Measurements from ENCODE around the gene ZFR2.
"Not testable (repeated sequence)": the region's sequence is repeated elsewhere in the genome, so short reads cannot be mapped to it uniquely, and the experiment has no call there.

Gene ZFR2
- total RNA-seq, result 0.44 to 1.1 (median 0.73) reads per million in 4 experiments

DNA sequence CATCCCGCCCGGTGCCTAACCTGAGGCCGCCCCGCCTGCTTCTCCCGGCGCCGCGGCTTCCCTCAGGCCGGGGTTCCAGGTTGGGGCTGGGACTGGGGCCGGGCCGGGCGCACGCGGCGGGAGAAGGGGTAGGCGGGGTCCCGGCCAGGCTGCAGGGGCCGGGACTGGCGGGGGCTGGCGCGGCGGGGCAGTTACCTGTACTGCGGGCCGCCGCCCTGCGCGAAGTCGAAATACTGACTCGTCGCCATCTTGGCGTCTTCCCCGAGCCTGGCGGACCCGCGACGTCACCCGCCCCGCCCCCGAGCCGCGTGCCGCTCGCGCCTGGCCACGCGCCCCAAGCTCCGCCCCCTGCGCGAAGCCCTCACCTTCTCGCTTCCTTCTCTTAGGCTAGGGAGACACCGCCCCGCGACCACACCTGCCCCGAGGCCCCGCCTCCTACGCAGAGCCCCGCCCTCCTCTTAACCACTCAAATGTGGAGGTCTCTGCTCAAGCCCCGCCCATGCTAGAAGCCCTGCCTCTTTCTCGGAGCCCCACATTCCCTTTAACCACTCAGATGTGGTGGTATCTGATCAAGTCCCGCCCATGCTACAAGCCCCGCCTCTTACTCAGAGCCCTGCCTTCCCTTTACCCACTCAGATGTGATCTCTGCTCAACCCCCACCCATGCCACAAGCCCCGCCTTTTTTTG lies at the start of gene ZFR2:
ZFR2 (minus strand) TSS at position 269 of the 687 bp plus-strand sequence; CDS start at position 248, 21 bp downstream.
- no peak for DNase-seq

DNA sequence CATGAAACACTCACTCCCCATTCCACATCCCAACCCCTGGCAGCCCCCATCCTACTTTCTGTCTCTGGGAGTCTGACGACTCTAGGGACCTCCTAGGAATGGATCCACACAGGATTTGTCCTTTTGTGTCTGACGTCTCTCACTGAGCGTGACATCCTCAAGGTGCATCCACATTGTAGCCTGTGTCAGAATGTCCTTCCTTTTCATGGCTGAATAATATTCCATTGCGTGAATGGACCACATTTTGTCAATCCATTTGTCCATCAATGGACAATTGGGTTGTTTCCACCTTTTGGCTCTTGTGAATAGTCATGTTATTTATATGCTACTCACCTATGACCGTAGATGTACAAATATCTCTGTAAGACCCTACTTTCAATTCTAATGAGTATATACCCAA lies 47.2 kb upstream of the ZFR2 start:
- DNase-seq, result no peak

DNA sequence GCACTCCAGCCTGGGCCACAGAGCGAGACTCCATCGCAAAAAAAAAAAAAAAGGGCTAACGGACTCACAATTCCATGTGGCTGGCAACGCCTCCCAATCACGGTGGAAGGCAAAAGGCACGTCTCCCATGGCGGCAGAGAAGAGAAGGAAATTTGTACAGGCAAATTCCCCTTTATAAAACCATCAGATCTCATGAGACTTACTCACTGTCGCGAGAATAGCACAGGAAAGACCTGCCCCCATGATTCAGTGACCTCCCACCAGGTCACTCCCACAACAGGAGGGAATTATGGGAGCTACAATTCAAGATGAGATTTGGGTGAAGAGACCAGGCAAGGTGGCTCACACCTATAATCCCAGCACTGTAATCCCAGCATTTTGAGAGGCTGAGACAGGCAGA lies 45.4 kb upstream of the ZFR2 start:
- no peak for DNase-seq

DNA sequence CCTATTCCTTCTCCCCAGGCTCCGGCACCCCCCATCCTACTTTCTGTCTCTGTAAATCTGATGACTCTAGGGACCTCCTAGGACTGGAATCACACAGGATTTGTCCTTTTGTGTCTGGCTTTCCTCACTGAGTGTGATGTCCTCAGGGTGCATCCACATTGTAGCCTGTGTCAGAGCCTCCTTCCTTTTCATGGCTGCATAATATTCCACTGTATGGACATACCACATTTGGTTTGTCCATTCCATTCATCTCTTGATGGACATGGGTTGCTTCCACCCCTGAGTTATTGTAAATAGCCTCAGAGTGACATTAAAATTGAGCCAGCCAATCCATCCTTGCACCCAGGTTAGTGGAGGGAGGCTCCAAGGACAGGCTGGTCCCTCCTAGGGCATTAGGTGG lies 41.3 kb upstream of the ZFR2 start:
- no peak for DNase-seq

DNA sequence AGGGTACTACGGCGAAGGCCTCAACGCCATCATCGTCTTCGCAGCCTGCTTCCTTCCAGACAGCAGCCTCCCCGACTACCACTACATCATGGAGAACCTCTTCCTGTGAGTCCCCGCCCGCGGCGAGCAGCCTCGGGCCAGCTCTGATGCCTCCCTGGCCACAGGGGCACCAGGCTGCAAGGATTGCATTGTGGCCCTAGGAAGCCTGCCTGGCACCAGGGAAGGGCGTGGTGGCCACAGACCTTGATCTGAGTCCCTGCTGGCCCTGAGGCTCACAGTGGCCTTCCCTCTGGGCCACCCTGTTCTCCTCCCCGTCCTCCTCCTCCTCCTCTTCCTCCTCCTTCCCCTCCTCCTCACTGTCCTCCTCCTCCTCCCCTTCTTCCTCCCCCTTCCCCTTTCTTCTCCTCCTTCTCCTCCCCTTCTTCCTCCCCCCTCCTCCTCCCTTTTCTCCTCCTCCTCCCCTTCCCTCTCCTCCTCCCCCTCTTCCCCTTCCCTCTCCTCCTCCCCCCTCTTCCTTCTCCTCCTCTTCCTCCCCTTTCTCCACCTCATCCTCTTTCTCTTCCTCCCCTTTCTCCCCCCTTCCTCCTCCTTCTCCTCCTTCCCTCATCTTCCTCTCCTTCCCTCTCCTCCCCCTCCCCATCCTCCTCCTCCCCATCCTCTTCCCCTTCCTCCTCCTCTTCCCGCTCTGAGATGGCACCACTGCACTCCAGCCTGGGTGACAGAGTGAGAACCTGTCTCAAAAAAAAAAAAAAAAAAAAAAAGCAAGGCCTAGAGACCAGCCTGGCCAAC lies 39.6 kb upstream of the ZFR2 start:
- DNase-seq, result no peak

DNA sequence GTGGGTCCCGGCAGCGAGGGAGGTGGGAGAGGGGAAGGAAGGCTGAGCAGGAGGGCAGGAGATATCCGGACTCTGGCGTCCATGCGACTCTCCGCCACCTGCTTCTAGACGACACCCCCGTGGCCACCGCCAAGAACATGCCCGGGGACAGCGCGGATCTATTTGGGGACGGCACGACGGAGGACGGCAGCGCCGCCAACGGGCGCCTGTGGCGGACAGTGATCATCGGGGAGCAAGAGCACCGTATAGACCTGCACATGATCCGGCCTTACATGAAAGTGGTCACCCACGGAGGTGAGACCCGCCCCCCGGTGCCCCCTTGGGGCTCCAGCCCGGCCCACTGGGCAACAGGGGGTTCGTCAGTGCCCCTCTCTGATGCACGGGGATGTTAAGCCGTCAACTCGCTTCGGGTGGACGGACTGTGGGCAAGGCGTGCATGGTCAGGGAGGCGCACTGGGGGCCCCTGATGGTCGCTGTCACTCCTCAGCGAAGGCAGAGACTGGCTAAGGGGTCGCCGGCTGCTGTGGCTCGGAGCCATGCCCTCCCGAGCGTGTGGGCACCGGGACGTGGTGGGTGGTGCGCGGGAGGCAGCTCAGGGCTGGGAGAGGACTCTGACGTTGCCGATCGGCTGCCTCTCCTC lies 38.9 kb upstream of the ZFR2 start:
- DNase-seq, result no peak

DNA sequence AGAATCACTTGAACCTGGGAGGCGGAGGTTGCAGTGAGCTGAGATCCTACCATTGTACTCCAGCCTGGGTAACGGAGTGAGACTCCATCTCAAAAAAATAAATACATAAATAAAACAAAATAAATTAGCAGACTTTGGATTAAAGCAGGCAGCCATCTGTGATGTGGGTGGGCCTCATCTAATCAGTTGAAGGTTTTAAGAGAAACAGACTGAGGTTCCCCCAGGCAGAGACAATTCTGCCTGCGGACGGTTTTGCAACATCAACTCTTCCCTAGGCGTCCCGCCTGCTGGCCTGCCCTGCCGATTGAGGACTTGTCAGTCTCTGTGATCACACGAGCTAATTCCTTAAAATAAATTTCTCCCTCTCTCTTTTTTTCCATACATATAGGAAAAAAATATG lies 35.4 kb upstream of the ZFR2 start:
- no peak for DNase-seq

DNA sequence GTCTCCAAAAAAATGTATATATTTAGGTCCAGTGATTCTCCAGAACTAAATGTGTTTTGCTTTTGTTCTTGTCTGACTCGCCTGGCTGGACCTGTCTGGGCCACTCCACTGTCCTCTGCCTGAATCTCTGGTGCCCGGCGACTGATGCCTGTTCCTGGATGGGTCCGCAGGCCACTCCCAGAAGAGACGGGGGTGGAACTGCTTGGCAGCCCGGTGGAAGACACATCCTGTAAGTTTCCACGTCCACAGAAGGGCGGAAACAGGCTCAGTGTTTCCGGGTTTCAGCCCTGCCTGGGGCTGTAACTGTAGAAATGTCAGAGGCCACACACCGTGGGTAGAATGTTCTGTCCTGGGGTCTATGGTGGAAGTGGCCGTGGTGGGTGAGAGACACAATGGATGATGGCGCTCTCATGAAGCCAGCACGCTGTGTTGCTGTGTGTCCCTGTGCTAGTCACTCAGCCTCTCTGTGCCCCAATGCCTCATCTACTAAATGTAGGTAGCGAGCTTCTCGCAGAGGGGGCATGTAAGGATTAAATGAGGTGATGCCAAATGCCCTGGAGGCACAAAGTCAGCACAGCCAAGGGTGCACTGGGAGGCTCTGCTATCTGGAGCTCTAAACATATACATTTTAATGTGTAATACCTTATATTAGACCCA lies 33.6 kb upstream of the ZFR2 start:
- no peak for DNase-seq

DNA sequence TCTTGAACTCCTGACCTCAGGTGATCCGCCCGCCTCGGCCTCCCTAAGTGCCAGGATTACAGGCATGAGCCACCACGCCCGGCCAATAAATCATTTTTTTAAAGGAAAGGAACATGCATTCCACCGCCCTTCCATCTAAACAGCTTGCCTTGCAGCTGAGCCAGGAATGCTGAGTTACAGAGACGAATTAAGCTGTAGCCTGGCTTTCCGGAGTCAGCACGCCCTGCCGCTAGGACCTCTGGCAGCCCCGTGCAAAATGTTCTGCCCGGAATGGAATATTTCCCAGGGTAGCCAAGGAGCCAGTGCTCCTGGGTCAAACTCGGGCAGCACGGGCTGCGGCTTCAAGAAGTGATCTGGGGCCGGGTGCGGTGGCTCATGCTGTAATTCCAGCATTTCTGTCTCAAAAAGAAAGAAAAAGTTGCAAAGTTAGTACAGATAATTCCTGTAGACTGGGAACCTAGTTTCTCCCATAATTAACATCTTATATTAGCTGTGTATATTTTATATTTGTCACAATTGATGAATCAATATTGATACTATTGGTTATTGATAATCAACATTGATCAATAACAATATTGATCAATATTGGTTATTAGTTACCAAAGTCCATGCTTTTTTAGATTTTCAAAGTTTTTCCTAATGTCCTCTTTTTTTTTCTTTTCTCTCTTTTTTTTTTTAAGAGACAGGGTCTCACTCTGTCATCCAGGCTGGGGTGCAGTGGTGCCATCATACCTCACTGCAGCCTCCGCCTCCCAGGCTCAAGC lies 30.9 kb upstream of the ZFR2 start:
- DNase-seq, result no peak

DNA sequence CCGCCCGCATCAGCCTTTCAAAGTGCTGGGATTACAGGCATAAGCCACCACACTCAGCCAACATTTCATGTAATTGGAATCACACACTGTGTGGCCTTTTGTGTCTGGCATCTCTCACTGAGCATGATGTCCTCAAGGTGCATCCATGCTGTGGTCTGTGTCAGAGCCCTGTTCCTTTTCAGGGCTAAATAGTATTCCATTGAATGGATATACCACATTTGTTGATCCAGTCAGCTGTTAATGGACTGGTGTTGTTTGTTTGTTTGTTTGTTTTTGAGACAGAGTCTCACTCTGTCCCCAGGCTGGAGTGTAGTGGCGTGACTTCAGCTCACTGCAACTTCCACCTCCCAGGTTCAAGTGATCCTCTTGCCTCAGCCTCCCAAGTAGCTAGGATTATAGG lies 29.6 kb upstream of the ZFR2 start:
- DNase-seq, result no peak

DNA sequence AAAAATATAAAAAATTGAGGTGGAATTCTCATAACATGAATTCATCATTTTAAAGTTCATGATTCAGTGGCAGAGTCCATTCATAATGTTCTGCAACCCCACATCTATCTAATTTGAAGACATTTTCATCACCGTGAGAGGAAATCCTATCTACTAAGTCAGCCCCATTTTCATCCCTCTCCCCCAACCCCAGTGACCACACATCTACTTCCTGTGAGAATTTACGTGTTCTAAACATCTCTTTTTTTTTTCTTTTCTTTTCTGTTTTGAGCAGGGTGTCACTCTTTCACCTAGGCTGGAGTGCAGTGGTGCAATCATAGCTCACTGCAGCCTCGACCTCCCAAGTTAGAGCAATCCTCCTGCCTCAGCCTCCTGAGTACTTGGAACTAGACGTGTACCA lies 29.1 kb upstream of the ZFR2 start:
- no peak for DNase-seq

DNA sequence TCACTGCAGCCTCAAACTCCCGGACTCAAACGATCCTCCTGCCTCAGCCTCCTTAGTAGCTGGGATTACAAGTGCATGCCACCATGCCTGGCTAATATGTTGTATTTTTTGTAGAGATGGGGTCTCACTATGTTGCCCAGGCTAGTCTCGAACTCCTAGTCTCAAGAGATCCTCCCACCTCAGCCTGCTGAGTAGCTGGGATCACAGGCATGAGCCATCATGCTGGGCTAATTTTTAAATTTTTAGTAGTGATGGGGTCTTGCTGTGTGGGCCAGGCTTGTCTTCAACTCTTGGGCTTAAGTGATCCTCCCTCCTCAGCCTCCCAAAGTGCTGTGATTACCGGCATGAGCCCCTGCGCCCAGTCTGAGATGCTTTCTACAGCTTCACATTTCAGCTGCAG lies 26.9 kb upstream of the ZFR2 start:
- no peak for DNase-seq

DNA sequence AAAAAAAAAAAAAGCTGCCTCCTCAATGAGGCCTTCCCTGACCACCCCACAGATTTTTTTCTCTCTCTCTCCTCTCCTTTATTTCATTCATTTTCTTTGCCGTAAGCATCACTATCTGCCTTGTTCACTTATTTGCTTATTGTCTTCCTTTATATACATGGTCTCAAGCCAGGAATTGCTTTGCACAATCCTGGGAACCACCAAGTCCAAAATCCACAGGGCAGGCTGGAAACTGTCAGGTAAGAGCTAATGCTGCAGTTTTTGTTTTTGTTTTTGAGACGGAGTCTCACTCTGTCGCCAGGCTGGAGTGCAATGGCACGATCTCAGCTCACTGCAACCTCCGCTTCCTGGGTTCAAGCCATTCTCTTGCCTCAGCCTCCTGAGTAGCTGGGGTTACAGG lies 26.1 kb upstream of the ZFR2 start:
- DNase-seq, result not testable (repeated sequence)

DNA sequence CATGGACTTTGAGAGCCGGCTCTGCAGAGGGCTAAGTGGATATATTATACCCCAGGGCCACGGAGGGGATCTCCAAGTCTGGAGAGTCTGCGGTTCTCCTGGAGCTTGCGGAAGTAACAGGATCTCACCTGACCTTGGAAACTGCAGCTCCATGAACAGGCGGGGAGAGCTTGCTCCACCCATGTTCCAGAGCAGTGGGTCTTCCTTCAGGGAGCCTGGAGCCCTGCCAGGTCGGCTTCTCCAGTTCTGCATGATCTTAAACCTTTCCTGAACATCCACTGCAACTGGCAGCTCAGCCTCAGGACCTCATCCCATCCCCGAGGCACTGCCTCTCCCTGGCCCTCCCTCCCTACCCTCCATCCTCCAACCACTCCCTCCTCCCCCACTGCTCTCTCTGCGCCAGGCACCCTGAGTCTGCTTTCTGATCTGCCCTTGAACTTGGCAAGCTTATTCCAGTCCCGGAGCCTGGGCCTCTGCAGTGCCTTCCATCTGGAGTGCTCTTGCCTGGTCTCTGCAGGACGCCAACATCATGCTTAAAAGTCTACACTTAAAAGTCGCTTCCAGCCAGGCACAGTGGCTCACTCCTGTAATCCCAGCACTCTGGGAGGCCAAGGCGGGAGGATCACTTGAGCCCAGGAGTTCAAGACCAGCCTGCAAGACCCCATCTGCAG lies 24.8 kb upstream of the ZFR2 start:
- no peak for DNase-seq

DNA sequence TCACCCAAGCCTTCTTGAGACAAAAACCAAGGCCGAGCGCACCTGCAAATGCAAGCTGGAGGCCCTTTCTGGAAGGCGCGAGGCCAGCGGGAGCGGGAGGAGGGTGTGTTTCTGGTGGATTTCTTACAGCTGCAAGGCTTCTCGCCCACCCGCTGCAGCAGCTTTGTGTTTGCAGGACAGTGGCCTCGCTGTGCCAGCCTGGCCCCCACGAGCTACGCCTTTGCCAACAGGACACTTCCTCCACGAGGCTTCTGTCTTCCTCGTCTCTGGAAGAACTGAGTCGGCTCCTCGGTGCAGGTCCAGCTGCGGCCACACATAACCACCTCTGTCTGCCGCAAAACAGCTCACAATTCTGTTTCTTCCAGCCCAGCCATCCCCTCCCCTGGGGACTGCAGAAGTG lies 21.8 kb upstream of the ZFR2 start:
- DNase-seq, result no peak

DNA sequence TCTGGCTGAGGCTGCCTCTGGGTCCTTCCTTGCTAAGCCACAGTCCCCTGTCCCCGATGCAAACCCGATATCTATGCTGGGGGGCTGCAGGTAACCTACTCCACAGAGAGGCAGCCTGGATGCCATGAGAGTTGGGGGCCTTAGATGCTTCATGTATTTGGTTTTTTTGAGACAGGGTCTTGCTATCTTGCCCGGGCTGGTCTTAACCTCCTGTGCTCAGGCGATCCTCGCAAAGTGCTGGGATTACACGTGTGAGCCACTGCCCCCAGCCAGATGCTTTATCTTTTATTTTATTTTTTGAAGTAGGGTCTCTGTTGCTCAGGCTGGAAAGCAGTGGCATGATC lies 13.2 kb upstream of the ZFR2 start:
- no peak for DNase-seq

DNA sequence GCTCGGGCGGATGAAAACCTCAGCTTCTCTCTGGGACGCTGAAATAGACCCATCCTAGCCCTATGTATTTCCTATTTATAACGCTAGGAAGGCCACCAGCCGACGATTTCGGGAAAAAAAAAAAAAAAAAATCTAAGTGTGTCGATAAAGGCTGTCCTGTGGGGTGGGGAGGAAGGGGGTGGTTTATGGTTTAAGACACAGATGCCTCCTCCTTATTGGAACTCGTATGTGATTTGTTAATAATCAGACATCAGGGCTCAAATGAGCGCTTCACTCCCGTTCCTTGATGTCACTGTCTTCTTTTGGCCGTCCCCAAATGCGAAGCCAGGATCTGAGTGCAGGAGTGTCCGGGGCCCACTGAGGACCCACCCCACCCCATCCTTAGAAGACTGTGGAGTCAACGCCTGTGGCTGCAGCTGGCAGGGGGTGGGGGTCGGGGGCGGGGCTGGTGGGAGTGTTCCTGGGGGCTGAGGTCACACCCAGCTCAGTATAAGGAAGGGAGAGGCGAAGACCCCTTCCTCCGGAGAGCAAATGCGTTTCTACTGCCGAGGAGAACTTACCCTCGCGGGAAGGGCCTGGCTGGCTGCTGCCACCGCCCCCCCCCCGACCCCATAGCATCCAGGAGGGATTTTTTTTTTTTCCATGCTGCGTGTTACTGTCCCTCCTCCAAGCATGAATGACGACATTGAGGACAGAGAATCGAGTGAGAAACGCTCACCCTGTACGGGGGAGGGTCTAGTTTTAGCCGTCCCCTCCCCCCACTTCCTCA lies 12.6 kb upstream of the ZFR2 start:
- DNase-seq, result no peak

DNA sequence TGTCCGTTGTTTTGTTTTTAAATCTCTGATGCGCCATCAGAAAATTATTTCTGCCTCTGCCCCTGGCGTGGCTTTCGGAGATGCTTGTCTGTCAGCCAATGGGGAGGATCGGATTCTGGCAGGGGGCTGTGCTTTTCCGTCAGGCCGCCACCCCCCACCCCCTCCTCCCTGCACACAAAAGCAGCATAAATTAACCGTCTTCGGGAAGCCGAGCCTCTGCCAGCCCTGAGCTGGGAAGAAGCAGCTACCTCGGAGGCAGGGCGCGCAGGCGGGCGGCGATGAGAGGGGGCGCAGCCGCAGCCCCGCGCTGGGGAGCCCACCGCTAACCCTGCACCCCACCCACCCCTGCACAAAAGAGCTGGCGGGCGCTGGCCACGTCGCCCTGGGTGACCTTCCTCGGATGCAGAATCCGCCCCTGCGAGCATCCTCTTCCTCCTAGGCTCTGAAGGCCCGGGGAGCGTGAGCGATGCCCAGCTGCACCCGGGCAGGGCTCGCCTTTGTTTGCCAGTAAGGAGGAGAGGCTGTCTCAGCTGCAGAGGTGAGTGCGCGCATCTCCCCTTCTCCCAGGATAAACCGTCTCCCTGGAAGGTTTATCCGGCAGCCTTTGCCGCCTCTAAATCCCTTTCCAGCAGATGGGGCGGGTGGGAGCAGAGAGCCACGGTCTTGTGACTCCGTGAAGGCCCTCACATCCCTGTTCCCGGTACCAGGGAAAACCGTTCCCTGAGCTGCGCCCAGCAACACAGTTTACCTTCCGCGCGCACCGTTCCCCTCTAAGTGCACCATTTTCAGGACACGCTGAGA lies 11.8 kb upstream of the ZFR2 start, which contains the start of gene ATCAY:
ATCAY (plus strand) TSS at position 215 of the 801 bp plus-strand sequence. CDS start 5,083 bp downstream, outside the sequence.
- DNase-seq, result no peak

DNA sequence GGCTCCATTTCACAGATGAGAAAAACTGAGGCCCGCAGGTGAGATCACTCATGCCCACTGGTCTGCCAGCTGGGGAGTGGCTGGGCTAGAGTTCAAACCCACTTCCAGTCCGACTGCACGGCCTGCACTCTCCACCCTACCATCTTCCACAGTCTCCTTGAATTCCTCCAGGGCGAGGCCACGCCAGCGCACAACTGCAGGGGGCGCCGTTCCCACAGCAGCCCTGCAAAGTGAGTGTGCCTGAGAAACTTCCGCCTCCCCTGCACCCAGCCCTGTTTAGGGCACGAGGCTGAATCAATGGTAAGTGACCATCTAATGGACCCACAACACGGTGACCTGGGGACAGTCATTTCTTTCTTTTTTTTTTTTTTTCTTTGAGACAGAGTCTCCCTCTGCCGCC lies 10.8 kb upstream of the ZFR2 start:
- DNase-seq, result no peak

DNA sequence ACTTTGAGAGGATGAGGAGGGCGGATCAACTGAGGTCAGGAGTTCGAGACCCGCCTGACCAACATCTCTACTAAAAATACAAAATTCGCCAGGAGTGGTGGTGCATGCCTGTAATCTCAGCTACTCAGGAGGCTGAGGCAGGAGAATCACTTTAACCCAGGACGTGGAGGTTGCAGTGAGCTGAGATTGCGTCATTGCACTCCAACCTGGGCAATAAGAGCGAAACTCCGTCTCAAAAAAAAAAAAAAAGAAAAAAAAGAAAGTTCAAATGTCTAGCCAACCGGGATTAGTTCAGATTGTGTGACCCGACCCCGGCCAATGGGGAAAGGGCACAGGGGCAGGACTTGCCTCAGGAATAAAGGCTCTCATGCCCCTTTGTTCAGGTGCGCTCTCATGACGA lies 5.9 kb upstream of the ZFR2 start:
- not testable (repeated sequence) for DNase-seq
